ENCODE measurements around the gene COX20.

COX20 gene

DNA sequence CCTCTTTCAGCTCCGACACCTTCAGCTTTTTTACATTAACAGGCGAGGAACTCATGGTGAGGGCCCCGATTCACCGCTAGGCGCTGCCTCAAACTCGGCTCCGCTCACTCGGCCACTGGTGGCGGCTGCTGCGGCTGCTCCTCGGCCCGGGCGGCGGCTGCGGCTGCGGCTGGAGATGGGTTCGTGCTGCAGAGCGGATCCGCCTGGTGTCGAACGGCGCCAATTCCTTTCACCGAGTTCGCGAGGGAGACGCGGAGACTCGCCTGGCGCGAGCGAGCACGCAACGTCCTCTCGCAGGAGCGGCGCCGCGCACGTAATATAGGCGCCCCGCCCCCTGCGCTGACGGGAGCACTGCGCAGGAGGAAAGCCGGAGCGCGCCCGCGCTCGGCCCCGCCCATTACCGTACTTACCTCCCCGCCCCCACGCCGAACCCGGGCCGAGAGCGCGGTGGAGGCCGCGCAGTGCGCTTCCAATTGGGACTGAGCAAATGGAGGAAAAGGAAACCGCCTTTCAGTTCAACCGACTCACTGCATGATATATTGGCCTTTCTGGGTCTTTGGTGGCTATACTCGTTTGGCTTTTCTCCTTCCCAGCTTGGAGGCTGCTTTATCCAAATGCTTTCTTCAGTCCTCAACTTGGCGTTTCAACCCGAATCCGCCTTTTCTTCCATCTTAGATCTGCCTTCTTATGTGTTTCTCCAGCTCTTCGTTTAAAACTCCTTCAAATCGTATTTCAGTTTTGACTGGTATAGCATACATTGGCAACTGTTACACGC is 29.0 kb downstream of the COX20 start, which contains the start of gene HNRNPU:
HNRNPU (minus strand) TSS at position 291 of the 775 bp plus-strand sequence; CDS start at position 55, 236 bp downstream.
- TF ChIP-seq TAF1 (IDR thresholded peaks at IDR 0.05; ENCODE audit: low read depth), result peak; percentile 99
- TF ChIP-seq YY1 (IDR thresholded peaks at IDR 0.05; ENCODE audit: low read depth), result no peak
- TF ChIP-seq NFIC (IDR thresholded peaks at IDR 0.05), result 0 out of 2 replicates have a peak, but pooled peaks have one; percentile 5
- 0 out of 2 replicates have a peak, but pooled peaks have one; percentile 13 for TF ChIP-seq ZBTB7A (IDR thresholded peaks at IDR 0.05; ENCODE audit: low read depth)
- TF ChIP-seq EGR1 (IDR thresholded peaks at IDR 0.05), result no peak
- TF ChIP-seq CREB1 (IDR thresholded peaks at IDR 0.05; ENCODE audit: low read depth), result peak; percentile 54; the same call in 1 of the 2 replicates
- peak; percentile 57; the same call in 1 of the 2 replicates for TF ChIP-seq TCF12 (IDR thresholded peaks at IDR 0.05; ENCODE audit: low read depth)
- TF ChIP-seq EP300 (IDR thresholded peaks at IDR 0.05; ENCODE audit: borderline replicate concordance), result peak; percentile 43; the same call in 1 of the 2 replicates
- TF ChIP-seq, protein P1, sequence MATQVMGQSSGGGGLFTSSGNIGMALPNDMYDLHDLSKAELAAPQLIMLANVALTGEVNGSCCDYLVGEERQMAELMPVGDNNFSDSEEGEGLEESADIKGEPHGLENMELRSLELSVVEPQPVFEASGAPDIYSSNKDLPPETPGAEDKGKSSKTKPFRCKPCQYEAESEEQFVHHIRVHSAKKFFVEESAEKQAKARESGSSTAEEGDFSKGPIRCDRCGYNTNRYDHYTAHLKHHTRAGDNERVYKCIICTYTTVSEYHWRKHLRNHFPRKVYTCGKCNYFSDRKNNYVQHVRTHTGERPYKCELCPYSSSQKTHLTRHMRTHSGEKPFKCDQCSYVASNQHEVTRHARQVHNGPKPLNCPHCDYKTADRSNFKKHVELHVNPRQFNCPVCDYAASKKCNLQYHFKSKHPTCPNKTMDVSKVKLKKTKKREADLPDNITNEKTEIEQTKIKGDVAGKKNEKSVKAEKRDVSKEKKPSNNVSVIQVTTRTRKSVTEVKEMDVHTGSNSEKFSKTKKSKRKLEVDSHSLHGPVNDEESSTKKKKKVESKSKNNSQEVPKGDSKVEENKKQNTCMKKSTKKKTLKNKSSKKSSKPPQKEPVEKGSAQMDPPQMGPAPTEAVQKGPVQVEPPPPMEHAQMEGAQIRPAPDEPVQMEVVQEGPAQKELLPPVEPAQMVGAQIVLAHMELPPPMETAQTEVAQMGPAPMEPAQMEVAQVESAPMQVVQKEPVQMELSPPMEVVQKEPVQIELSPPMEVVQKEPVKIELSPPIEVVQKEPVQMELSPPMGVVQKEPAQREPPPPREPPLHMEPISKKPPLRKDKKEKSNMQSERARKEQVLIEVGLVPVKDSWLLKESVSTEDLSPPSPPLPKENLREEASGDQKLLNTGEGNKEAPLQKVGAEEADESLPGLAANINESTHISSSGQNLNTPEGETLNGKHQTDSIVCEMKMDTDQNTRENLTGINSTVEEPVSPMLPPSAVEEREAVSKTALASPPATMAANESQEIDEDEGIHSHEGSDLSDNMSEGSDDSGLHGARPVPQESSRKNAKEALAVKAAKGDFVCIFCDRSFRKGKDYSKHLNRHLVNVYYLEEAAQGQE (IDR thresholded peaks at IDR 0.05; ENCODE audit: low read depth), result 0 out of 2 replicates have a peak, but pooled peaks have one; percentile 33
- TF ChIP-seq MAX (IDR thresholded peaks at IDR 0.05), result peak; percentile 77

GRCh38 chr1:244865028-244865371 is 29.5 kb downstream of the COX20 start:
- TF ChIP-seq EGR1 (IDR thresholded peaks at IDR 0.05), result no peak

GRCh38 chr1:244865820-244866219 is 30.4 kb downstream of the COX20 start:
- TF ChIP-seq CEBPB (IDR thresholded peaks at IDR 0.05) (no peak), NFIC (IDR thresholded peaks at IDR 0.05) (no peak), EP300 (IDR thresholded peaks at IDR 0.05; ENCODE audit: borderline replicate concordance) (no peak), EGR1 (IDR thresholded peaks at IDR 0.05) (no peak), TAF1 (IDR thresholded peaks at IDR 0.05; ENCODE audit: low read depth) (no peak), CREB1 (IDR thresholded peaks at IDR 0.05; ENCODE audit: low read depth) (no peak), TEAD4 (IDR thresholded peaks at IDR 0.05) (no peak)

DNA sequence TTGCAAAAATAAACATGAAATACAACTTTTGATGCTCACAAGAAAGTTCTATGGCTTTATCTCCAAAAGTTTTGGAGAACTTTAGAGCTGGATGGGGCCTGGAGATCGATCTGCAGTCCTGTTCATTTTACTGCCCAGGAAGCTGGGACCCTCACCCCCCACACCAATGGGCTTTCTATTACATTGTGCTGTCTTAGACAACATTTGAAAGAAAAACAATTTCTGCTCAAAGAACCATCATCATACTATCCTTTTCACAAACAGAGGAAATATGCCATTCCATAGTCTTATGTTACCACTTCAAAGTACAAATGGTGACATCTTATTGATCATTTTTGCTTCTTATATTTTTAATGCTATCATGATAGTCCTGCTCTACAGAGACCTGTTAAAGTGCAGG is 30.9 kb downstream of the COX20 start:
- TF ChIP-seq TEAD4 (IDR thresholded peaks at IDR 0.05) (no peak), ZBTB7A (IDR thresholded peaks at IDR 0.05; ENCODE audit: low read depth) (no peak), RAD21 (IDR thresholded peaks at IDR 0.05; ENCODE audit: low read depth) (no peak), EP300 (IDR thresholded peaks at IDR 0.05; ENCODE audit: borderline replicate concordance) (no peak), FOXM1 (IDR thresholded peaks at IDR 0.05; ENCODE audit: borderline replicate concordance, low read depth) (no peak), MAX (IDR thresholded peaks at IDR 0.05) (no peak)

DNA sequence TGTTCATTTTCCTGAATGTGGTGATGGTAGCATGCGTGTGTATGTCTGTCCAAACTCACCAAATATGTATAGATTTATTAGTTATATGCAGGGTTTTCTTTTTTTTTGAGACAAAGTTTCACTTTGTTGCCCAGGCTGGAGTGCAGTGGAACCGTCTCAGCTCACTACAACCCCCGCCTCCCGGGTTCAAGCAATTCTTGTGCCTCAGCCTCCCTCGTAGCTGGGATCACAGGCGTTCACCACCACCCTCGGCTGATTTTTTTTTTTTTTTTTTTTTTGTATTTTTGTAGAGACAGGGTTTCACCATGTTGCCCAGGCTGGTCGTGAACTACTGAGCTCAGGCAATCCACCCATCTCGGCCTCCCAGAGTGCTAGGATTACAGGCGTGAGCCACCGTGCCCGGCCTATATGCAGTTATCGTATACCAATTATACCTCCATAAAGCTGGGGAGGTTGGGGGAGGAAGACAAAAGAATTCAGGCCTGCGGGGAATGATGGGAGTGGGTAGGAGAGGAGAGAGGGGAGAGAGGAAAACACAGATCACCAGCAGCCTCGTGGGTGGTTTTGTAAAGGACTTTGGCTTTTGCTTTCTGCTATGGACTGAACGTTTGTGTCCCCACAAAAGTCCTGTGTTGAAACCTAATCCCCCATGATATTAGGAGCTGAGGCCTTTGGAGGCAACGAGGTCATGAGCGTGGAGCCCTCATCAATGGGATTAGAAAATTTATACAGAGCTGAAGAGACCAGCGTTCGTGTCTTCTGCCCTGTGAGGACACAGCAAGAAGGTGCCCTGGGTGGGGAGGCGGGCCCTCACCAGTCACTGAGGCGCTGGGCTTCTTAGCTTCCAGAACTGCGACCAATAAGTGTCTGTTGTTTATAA is 33.3 kb downstream of the COX20 start:
- no peak for TF ChIP-seq NFIC (IDR thresholded peaks at IDR 0.05)
- TF ChIP-seq TAF1 (IDR thresholded peaks at IDR 0.05; ENCODE audit: low read depth), result no peak
- no peak for TF ChIP-seq MAX (IDR thresholded peaks at IDR 0.05)
- no peak for TF ChIP-seq TCF12 (IDR thresholded peaks at IDR 0.05; ENCODE audit: low read depth)
- no peak for TF ChIP-seq EGR1 (IDR thresholded peaks at IDR 0.05)
- no peak for TF ChIP-seq EP300 (IDR thresholded peaks at IDR 0.05; ENCODE audit: borderline replicate concordance)
- TF ChIP-seq FOXM1 (IDR thresholded peaks at IDR 0.05; ENCODE audit: borderline replicate concordance, low read depth), result no peak
- no peak for TF ChIP-seq YY1 (IDR thresholded peaks at IDR 0.05; ENCODE audit: low read depth)
- no peak for TF ChIP-seq CREB1 (IDR thresholded peaks at IDR 0.05; ENCODE audit: low read depth)
- TF ChIP-seq TEAD4 (IDR thresholded peaks at IDR 0.05), result no peak

- TF ChIP-seq ZBTB7A (IDR thresholded peaks at IDR 0.05; ENCODE audit: low read depth), result no peak
- TF ChIP-seq, protein P1 (IDR thresholded peaks at IDR 0.05; ENCODE audit: low read depth), result no peak
Observed at GRCh38 chr1:244869364-244869827, 33.9 kb downstream of the COX20 start.
